K562 (cell line): Measurements from ENCODE around the gene SHANK1. TPM values are rescaled to one million over a fixed set of nuclear protein-coding genes. Genes with fewer than 3 reads are reported as not detected.

Experiments used
- HEY1 ChIP-seq: fragments of 250-450 bp; sonication (Bioruptor Pico); IDR thresholded peaks from 2 replicates; pipeline ENCODE4 v1.5.0; 2020; ENCODE audit warnings: mild to moderate bottlenecking, moderate library complexity, borderline replicate concordance
- polyA plus RNA-seq, 8 experiments: library from polyadenylated mRNA; depleted of rRNA in 4 of 8; stranded (reverse) in 5 of 8; unstranded in 3 of 8; fragments of >200 nt; fragmentation: Nextera tagmentation in 2 of 8; fragmentation: Illumina TruSeq in 1 of 8; extraction: Ambion mirVana in 2 of 8; extraction: Trizol in 1 of 8; gene quantifications; 2 replicates each; pipeline versions ENCODE4 v1.2.1 to v1.2.3, GENCODE V29; 2011 to 2014; ENCODE audit warnings: inconsistent platforms in 1 of 8, missing spikeins in 1 of 8
- total RNA-seq, 7 experiments: library from RNA; depleted of rRNA in 6 of 7; stranded (reverse); fragments of >200 nt in 6 of 7; fragmentation: Illumina TruSeq in 2 of 7; extraction: Trizol in 2 of 7; gene quantifications; 2 replicates each; pipeline versions ENCODE4 v1.2.1 to v1.2.3, GENCODE V29; 2011 to 2021; ENCODE audit warnings: low replicate concordance in 1 of 7
- TF ChIP-seq, protein P1 (sequence below): fragments of 450-650 bp; IDR thresholded peaks from 2 replicates; pipeline ENCODE4 v1.6.1; 2016; ENCODE audit warnings: mild to moderate bottlenecking, moderate library complexity
- TF ChIP-seq, protein P2 (sequence below): fragments of 250-450 bp; sonication (Bioruptor Pico); IDR thresholded peaks from 2 replicates; pipeline ENCODE4 v1.4.0; 2020
- TF ChIP-seq, protein P3 (sequence below): fragments of 450-650 bp; IDR thresholded peaks from 2 replicates; pipeline ENCODE4 v1.6.1; 2016

The SHANK1 gene
- total and polyA plus RNA-seq, 9 of the 15 experiments (the other 6 are each of a cell fraction or from before 2014, with no cell fraction given) = 0.33 to 1.3 (median 0.55) TPM; not detected in 2

DNA sequence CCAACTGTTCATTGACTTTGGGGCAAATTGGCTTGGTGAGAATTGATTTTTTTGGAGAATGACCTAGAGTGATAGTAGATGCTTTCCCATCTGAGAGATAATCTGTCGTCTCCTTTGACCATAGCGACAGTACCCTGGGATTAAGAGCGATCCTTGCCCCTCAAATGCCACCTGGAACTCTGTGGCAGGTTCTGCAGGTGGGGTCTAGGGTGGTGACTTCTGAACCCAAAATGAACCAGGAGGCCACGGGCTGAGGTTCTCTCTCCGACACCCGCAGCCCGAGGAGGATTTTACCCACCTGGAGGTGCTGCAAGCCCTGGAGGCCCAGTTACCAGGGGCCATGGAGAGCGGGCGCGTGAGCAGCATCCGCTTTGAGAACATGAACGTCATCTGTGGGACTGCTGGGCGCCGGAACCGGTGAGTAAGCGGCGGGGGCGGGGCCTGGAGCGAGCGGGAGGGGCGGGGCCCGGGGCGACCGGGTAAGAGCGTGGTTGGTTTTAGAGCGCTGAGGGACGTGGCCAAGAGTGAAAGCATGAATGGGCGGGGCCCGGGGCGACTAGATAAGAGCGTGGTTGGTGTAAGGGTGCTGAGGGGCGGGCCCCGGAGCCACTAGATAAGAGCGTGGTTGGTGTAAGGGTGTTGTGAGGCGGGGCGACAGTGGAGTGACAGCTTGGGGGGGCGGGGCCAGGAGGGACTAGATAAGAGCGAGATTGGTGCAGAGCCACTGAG, 61.7 kb downstream of the SHANK1 start (continued):
- TF ChIP-seq, protein P1, sequence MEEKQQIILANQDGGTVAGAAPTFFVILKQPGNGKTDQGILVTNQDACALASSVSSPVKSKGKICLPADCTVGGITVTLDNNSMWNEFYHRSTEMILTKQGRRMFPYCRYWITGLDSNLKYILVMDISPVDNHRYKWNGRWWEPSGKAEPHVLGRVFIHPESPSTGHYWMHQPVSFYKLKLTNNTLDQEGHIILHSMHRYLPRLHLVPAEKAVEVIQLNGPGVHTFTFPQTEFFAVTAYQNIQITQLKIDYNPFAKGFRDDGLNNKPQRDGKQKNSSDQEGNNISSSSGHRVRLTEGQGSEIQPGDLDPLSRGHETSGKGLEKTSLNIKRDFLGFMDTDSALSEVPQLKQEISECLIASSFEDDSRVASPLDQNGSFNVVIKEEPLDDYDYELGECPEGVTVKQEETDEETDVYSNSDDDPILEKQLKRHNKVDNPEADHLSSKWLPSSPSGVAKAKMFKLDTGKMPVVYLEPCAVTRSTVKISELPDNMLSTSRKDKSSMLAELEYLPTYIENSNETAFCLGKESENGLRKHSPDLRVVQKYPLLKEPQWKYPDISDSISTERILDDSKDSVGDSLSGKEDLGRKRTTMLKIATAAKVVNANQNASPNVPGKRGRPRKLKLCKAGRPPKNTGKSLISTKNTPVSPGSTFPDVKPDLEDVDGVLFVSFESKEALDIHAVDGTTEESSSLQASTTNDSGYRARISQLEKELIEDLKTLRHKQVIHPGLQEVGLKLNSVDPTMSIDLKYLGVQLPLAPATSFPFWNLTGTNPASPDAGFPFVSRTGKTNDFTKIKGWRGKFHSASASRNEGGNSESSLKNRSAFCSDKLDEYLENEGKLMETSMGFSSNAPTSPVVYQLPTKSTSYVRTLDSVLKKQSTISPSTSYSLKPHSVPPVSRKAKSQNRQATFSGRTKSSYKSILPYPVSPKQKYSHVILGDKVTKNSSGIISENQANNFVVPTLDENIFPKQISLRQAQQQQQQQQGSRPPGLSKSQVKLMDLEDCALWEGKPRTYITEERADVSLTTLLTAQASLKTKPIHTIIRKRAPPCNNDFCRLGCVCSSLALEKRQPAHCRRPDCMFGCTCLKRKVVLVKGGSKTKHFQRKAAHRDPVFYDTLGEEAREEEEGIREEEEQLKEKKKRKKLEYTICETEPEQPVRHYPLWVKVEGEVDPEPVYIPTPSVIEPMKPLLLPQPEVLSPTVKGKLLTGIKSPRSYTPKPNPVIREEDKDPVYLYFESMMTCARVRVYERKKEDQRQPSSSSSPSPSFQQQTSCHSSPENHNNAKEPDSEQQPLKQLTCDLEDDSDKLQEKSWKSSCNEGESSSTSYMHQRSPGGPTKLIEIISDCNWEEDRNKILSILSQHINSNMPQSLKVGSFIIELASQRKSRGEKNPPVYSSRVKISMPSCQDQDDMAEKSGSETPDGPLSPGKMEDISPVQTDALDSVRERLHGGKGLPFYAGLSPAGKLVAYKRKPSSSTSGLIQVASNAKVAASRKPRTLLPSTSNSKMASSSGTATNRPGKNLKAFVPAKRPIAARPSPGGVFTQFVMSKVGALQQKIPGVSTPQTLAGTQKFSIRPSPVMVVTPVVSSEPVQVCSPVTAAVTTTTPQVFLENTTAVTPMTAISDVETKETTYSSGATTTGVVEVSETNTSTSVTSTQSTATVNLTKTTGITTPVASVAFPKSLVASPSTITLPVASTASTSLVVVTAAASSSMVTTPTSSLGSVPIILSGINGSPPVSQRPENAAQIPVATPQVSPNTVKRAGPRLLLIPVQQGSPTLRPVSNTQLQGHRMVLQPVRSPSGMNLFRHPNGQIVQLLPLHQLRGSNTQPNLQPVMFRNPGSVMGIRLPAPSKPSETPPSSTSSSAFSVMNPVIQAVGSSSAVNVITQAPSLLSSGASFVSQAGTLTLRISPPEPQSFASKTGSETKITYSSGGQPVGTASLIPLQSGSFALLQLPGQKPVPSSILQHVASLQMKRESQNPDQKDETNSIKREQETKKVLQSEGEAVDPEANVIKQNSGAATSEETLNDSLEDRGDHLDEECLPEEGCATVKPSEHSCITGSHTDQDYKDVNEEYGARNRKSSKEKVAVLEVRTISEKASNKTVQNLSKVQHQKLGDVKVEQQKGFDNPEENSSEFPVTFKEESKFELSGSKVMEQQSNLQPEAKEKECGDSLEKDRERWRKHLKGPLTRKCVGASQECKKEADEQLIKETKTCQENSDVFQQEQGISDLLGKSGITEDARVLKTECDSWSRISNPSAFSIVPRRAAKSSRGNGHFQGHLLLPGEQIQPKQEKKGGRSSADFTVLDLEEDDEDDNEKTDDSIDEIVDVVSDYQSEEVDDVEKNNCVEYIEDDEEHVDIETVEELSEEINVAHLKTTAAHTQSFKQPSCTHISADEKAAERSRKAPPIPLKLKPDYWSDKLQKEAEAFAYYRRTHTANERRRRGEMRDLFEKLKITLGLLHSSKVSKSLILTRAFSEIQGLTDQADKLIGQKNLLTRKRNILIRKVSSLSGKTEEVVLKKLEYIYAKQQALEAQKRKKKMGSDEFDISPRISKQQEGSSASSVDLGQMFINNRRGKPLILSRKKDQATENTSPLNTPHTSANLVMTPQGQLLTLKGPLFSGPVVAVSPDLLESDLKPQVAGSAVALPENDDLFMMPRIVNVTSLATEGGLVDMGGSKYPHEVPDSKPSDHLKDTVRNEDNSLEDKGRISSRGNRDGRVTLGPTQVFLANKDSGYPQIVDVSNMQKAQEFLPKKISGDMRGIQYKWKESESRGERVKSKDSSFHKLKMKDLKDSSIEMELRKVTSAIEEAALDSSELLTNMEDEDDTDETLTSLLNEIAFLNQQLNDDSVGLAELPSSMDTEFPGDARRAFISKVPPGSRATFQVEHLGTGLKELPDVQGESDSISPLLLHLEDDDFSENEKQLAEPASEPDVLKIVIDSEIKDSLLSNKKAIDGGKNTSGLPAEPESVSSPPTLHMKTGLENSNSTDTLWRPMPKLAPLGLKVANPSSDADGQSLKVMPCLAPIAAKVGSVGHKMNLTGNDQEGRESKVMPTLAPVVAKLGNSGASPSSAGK = peak; percentile 61
- TF ChIP-seq HEY1 (CRISPR knock-in tag) = peak; percentile 59; the same call in 1 of the 2 replicates
- TF ChIP-seq, protein P2, sequence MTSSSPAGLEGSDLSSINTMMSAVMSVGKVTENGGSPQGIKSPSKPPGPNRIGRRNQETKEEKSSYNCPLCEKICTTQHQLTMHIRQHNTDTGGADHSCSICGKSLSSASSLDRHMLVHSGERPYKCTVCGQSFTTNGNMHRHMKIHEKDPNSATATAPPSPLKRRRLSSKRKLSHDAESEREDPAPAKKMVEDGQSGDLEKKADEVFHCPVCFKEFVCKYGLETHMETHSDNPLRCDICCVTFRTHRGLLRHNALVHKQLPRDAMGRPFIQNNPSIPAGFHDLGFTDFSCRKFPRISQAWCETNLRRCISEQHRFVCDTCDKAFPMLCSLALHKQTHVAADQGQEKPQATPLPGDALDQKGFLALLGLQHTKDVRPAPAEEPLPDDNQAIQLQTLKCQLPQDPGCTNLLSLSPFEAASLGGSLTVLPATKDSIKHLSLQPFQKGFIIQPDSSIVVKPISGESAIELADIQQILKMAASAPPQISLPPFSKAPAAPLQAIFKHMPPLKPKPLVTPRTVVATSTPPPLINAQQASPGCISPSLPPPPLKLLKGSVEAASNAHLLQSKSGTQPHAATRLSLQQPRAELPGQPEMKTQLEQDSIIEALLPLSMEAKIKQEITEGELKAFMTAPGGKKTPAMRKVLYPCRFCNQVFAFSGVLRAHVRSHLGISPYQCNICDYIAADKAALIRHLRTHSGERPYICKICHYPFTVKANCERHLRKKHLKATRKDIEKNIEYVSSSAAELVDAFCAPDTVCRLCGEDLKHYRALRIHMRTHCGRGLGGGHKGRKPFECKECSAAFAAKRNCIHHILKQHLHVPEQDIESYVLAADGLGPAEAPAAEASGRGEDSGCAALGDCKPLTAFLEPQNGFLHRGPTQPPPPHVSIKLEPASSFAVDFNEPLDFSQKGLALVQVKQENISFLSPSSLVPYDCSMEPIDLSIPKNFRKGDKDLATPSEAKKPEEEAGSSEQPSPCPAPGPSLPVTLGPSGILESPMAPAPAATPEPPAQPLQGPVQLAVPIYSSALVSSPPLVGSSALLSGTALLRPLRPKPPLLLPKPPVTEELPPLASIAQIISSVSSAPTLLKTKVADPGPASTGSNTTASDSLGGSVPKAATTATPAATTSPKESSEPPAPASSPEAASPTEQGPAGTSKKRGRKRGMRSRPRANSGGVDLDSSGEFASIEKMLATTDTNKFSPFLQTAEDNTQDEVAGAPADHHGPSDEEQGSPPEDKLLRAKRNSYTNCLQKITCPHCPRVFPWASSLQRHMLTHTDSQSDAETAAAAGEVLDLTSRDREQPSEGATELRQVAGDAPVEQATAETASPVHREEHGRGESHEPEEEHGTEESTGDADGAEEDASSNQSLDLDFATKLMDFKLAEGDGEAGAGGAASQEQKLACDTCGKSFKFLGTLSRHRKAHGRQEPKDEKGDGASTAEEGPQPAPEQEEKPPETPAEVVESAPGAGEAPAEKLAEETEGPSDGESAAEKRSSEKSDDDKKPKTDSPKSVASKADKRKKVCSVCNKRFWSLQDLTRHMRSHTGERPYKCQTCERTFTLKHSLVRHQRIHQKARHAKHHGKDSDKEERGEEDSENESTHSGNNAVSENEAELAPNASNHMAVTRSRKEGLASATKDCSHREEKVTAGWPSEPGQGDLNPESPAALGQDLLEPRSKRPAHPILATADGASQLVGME = peak; percentile 70; the same call in 1 of the 2 replicates
- TF ChIP-seq, protein P3, sequence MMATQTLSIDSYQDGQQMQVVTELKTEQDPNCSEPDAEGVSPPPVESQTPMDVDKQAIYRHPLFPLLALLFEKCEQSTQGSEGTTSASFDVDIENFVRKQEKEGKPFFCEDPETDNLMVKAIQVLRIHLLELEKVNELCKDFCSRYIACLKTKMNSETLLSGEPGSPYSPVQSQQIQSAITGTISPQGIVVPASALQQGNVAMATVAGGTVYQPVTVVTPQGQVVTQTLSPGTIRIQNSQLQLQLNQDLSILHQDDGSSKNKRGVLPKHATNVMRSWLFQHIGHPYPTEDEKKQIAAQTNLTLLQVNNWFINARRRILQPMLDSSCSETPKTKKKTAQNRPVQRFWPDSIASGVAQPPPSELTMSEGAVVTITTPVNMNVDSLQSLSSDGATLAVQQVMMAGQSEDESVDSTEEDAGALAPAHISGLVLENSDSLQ = peak; percentile 99
